ENCODE measurements around the gene CFAP58. TPM values are rescaled to one million over a fixed set of nuclear protein-coding genes. Genes with fewer than 3 reads are reported as not detected.

Gene CFAP58
- total RNA-seq, 3 donors from 2014 or later: 0.14 to 0.44 (median 0.17) TPM

DNA sequence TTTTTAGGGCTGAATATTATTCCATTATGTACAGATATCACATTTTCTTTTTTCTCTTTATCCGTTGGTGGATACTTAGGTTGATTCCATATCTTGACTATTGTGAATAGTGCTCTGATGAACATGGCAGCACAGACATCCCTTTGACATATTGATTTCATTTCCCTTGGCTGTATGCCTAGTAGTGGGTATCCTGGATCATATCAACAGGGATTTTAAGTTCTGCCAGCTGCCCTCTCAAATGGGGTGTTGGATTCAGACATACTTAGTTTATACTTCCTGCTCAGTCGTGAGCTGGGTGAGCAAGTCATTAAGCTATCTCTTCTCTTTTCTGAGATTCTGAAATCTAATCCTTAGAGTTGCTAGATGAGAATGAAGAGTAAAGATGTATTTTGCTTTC, 147.8 kb downstream of the CFAP58 start:
- Histone ChIP-seq H3K9me3 (no peaks in the 10 kb centered on the region), H3K4me1 (ENCODE audit: low read depth) (no peaks in the 10 kb centered on the region), H3K4me3 (no peak overlapping the region), H3K36me3 (ENCODE audit: low read depth) (no peaks in the 10 kb centered on the region)
- intact Hi-C loops (cut with DNase I, micrococcal nuclease): no loop called here
- DNase-seq: no peak
- no peak for ATAC-seq
- TF ChIP-seq, protein P1, sequence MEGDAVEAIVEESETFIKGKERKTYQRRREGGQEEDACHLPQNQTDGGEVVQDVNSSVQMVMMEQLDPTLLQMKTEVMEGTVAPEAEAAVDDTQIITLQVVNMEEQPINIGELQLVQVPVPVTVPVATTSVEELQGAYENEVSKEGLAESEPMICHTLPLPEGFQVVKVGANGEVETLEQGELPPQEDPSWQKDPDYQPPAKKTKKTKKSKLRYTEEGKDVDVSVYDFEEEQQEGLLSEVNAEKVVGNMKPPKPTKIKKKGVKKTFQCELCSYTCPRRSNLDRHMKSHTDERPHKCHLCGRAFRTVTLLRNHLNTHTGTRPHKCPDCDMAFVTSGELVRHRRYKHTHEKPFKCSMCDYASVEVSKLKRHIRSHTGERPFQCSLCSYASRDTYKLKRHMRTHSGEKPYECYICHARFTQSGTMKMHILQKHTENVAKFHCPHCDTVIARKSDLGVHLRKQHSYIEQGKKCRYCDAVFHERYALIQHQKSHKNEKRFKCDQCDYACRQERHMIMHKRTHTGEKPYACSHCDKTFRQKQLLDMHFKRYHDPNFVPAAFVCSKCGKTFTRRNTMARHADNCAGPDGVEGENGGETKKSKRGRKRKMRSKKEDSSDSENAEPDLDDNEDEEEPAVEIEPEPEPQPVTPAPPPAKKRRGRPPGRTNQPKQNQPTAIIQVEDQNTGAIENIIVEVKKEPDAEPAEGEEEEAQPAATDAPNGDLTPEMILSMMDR (IDR thresholded peaks at IDR 0.05): no peak

DNA sequence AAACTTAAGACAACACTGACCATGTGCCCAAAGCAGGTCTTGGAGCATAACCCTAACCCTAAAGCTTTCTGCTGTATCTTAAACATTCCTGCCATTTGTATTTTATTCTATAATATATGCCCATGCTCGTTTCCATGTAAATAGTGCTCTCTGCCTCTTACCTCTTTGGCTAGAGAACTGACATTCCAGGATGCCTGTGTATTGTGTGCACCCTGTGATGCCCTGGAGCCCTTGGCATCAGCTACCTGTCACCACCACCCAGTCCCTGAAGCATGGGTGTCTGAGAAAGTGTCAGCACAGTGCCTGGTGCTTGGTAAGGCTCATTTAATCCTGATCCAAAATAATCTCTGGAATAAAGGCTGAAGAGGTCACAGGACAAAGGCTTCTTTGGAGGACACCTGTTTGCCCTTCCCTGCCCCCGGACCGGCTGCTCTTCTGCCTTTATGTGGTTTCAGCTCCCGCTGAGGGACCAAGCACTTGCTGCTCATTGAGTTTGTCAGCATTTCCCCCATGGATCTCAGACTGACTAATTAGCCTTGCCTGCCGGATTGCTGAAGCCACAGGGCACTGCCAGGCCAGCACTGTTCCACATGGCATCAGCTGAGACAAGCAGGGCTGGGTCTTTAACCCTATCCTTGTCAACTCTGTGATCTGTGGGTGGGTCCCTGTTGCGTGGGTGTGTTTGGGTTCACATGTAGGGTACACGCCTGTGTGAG, 148.4 kb downstream of the CFAP58 start:
- no peak for DNase-seq
- no peaks in the 10 kb centered on the region for H3K9me3 ChIP-seq
- no peak overlapping the region for H3K4me3 ChIP-seq
- no peaks in the 10 kb centered on the region for H3K36me3 ChIP-seq (ENCODE audit: low read depth)
- TF ChIP-seq, protein P1 (IDR thresholded peaks at IDR 0.05): no peak
- ATAC-seq: no peak
- no peaks in the 10 kb centered on the region for H3K4me1 ChIP-seq (ENCODE audit: low read depth)
- intact Hi-C loops (cut with DNase I, micrococcal nuclease): no loop called here

DNA sequence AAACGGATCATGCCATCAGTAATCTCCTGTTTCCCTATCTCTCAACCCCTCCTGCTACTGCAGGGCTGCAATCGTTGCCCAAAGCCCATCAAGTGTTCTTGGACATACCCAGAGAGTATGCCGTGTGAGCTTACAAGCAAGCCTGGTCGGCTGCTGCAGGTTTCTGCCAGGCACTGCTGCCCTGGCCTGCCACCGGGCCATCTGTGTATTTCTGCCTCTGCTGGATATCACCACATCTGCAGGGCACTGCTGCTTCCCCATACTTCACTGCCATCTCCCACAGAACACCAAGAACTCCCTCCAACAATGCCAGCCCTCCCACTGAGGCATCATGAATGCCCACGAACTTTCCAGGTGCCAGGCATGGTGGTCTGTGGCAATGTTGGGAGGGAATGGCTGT, 149.3 kb downstream of the CFAP58 start:
- TF ChIP-seq, protein P1 (IDR thresholded peaks at IDR 0.05): no peak
- DNase-seq: no peak
- H3K36me3 ChIP-seq (ENCODE audit: low read depth): no peaks in the 10 kb centered on the region
- no peaks in the 10 kb centered on the region for H3K9me3 ChIP-seq
- ATAC-seq: no peak
- no peak overlapping the region for H3K4me3 ChIP-seq
- intact Hi-C loops (cut with DNase I, micrococcal nuclease): no loop called here
- H3K4me1 ChIP-seq (ENCODE audit: low read depth): no peaks in the 10 kb centered on the region

Other genes with a start within 250 kb of the CFAP58 start
- 1 to 10 TPM; 5.7 to 8.6 (median 5.8) TPM for gene SFR1, start 231.7 kb upstream of the CFAP58 start, total RNA-seq
- under 1 TPM; 0.22 to 0.58 (median 0.32) TPM for gene CFAP43, start 121.5 kb upstream of the CFAP58 start, total RNA-seq
- gene GSTO1, start 98.9 kb upstream of the CFAP58 start, total RNA-seq: 10 to 100 TPM; 60.1 to 73.9 (median 62.9) TPM
- gene GSTO2, start 84.6 kb upstream of the CFAP58 start, total RNA-seq: 10 to 100 TPM in 2 of 3 donors, 1 to 10 TPM in 1; 5.4 to 19.7 (median 18.3) TPM
- 10 to 100 TPM in 1 of 3 donors, 1 to 10 TPM in 2; 3.2 to 10.7 (median 5.7) TPM for gene ITPRIP, start 15.4 kb upstream of the CFAP58 start, total RNA-seq